ENCODE results near the gene POLD4. TPM values are rescaled to one million over a fixed set of nuclear protein-coding genes. Genes with fewer than 3 reads are reported as not detected.
A peak's percentile ranks its signal among the peaks of the same experiment; 100 is the strongest.

POLD4 gene
- total and polyA plus RNA-seq, 2 of the 13 experiments (the other 11 are each of a cell fraction or from before 2014, with no cell fraction given), result 10.5 to 27.4 TPM

DNA sequence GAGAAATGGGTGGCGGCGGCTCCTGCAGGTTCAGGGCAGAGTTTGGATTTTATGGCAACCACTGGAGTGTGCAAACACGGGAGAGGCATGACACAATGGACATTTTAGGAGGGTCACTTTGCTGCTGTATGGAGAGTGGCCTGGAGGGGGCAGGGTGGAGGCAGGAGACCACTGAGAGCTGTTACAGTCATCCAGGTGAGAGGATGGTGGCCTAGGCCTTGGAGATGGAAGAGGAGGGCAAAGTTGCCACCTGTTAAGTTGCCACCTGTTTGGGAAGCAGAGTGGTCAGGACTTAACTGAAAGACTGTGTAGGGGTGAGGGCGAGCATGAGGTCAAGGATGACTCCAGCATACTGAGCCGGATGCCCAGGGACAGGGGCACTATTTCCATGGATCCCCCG, 36.1 kb upstream of the POLD4 start (continued):
- TF ChIP-seq, protein P1, sequence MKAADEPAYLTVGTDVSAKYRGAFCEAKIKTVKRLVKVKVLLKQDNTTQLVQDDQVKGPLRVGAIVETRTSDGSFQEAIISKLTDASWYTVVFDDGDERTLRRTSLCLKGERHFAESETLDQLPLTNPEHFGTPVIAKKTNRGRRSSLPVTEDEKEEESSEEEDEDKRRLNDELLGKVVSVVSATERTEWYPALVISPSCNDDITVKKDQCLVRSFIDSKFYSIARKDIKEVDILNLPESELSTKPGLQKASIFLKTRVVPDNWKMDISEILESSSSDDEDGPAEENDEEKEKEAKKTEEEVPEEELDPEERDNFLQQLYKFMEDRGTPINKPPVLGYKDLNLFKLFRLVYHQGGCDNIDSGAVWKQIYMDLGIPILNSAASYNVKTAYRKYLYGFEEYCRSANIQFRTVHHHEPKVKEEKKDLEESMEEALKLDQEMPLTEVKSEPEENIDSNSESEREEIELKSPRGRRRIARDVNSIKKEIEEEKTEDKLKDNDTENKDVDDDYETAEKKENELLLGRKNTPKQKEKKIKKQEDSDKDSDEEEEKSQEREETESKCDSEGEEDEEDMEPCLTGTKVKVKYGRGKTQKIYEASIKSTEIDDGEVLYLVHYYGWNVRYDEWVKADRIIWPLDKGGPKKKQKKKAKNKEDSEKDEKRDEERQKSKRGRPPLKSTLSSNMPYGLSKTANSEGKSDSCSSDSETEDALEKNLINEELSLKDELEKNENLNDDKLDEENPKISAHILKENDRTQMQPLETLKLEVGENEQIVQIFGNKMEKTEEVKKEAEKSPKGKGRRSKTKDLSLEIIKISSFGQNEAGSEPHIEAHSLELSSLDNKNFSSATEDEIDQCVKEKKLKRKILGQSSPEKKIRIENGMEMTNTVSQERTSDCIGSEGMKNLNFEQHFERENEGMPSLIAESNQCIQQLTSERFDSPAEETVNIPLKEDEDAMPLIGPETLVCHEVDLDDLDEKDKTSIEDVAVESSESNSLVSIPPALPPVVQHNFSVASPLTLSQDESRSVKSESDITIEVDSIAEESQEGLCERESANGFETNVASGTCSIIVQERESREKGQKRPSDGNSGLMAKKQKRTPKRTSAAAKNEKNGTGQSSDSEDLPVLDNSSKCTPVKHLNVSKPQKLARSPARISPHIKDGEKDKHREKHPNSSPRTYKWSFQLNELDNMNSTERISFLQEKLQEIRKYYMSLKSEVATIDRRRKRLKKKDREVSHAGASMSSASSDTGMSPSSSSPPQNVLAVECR (CRISPR knock-in tag; IDR thresholded peaks at IDR 0.05; ENCODE audit: borderline replicate concordance), result peak; percentile 11; the same call in 1 of the 2 replicates
- TF ChIP-seq TMF1 (CRISPR knock-in tag; IDR thresholded peaks at IDR 0.05; ENCODE audit: low read depth) (0 out of 2 replicates have a peak, but pooled peaks have one; percentile 34), SMAD9 (CRISPR knock-in tag; IDR thresholded peaks at IDR 0.05) (no peak), TARDBP (CRISPR knock-in tag; IDR thresholded peaks at IDR 0.05) (peak; percentile 55; the same call in 1 of the 2 replicates), STAG1 (CRISPR knock-in tag; IDR thresholded peaks at IDR 0.05) (peak; percentile 83), HOXD1 (CRISPR knock-in tag; IDR thresholded peaks at IDR 0.05) (no peak), POLR2G (IDR thresholded peaks at IDR 0.05; ENCODE audit: low read depth, low read length) (no peak), NFRKB (IDR thresholded peaks at IDR 0.05) (no peak), ZNF543 (CRISPR knock-in tag; IDR thresholded peaks at IDR 0.05) (no peak)
- TF ChIP-seq, protein P2, sequence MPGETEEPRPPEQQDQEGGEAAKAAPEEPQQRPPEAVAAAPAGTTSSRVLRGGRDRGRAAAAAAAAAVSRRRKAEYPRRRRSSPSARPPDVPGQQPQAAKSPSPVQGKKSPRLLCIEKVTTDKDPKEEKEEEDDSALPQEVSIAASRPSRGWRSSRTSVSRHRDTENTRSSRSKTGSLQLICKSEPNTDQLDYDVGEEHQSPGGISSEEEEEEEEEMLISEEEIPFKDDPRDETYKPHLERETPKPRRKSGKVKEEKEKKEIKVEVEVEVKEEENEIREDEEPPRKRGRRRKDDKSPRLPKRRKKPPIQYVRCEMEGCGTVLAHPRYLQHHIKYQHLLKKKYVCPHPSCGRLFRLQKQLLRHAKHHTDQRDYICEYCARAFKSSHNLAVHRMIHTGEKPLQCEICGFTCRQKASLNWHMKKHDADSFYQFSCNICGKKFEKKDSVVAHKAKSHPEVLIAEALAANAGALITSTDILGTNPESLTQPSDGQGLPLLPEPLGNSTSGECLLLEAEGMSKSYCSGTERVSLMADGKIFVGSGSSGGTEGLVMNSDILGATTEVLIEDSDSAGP (CRISPR knock-in tag; IDR thresholded peaks at IDR 0.05; ENCODE audit: borderline replicate concordance), result peak; percentile 33; the same call in 1 of the 2 replicates
- TF ChIP-seq, protein P3, sequence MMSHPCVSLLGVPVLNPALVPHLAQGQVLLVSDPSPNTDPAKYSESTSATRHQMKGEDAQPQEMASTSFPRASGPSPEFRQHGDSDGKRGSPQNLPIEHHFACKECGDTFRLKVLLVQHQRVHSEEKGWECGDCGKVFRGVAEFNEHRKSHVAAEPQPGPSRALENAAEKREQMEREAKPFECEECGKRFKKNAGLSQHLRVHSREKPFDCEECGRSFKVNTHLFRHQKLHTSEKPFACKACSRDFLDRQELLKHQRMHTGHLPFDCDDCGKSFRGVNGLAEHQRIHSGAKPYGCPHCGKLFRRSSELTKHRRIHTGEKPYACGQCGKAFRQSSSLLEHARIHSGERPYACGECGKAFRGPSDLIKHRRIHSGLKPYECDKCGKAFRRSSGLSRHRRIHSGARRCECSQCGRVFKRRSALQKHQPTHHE (CRISPR knock-in tag; IDR thresholded peaks at IDR 0.05; ENCODE audit: borderline replicate concordance), result no peak
